ENCODE results near the gene KLHDC8B. TPM values are rescaled to one million over a fixed set of nuclear protein-coding genes. Genes with fewer than 3 reads are reported as not detected.

KLHDC8B gene
- total and polyA plus RNA-seq, 2 experiments from 2014 or later = 72.0 to 86.4 TPM

DNA sequence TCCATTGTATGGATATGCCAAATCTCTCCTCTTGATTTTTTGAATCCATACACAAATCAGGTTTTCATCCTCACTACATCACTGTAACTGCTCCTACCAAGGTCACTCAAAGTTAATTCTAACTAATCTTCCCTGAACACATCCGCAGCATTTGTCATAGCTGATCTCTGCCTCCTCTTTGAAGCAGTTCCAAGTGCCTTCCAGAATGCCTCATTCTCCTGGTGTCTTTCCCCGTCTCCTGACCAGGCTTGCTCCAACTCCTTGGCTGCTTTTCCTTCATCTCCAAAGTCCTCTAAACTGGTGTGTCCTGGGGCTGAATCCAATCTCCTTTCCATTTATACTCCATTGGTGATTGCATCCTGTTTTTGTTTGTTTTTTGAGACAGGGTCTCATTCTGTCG lies 26.8 kb downstream of the KLHDC8B start:
- Histone ChIP-seq H3K9me2 (replicated peaks; ENCODE audit: insufficient read depth) (no peaks in the 10 kb centered on the region), H3K4me3 (no peak overlapping the region), H3K9me3 (ENCODE audit: low read depth) (no peaks in the 10 kb centered on the region), H2AFZ (no peak overlapping the region), H3K4me1 (ENCODE audit: insufficient read depth) (no peaks in the 10 kb centered on the region), H3K27ac (no peak overlapping the region), H3K4me2 (no peak overlapping the region), H3K36me3 (replicated peaks; ENCODE audit: insufficient read depth, low read depth) (no peaks in the 10 kb centered on the region), H3K27me3 (no peaks in the 10 kb centered on the region), H4K20me1 (ENCODE audit: insufficient read depth, poor library complexity, severe bottlenecking) (no peaks in the 10 kb centered on the region), H3K79me2 (no peaks in the 10 kb centered on the region)
- TF ChIP-seq EZH2phosphoT487 (IDR thresholded peaks at IDR 0.05; ENCODE audit: low read depth, severe bottlenecking, unreplicated experiment) (no peak), EZH2 (IDR thresholded peaks at IDR 0.05; ENCODE audit: borderline replicate concordance) (no peak)
- TF ChIP-seq, protein P1, sequence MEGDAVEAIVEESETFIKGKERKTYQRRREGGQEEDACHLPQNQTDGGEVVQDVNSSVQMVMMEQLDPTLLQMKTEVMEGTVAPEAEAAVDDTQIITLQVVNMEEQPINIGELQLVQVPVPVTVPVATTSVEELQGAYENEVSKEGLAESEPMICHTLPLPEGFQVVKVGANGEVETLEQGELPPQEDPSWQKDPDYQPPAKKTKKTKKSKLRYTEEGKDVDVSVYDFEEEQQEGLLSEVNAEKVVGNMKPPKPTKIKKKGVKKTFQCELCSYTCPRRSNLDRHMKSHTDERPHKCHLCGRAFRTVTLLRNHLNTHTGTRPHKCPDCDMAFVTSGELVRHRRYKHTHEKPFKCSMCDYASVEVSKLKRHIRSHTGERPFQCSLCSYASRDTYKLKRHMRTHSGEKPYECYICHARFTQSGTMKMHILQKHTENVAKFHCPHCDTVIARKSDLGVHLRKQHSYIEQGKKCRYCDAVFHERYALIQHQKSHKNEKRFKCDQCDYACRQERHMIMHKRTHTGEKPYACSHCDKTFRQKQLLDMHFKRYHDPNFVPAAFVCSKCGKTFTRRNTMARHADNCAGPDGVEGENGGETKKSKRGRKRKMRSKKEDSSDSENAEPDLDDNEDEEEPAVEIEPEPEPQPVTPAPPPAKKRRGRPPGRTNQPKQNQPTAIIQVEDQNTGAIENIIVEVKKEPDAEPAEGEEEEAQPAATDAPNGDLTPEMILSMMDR (IDR thresholded peaks at IDR 0.05; ENCODE audit: poor library complexity) = no peak
- DNase-seq (ENCODE audit: low spot score) = no peak
- WGBS (ENCODE audit: low lambda C conversion rate, missing lambda C conversion rate) = 91% methylated on average over 3 of the region's 3 CpGs

DNA sequence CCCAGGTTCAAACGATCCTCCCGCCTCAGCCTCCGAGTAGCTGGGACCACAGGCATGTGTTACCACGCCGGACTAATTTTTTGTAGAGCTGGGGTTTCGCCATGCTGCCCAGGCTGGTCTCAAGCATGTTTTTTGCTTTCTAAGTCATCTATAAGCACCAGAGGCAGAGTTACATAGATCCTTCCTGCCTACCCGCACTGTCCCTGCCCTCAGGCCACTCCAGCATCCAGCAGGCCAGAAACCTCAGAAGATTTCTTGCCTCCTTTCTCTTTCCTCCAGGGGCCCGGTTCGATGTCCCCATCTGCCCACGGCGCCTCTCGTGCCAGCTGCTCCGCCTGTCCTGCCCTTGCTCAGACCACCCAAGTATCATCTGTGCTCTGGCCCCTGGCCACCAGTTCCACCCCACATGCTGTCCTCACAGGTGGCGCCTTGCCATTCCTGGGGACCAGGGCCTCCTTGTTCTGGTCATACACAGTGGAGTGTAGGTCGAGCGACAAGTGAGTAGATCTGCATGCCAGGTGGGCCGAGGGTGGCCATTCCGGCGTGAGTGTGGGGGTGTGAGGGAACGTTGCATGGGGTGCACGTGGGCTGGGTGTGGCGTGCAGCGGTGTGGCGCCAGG lies 27.3 kb downstream of the KLHDC8B start:
- Histone ChIP-seq H3K27ac (no peak overlapping the region), H3K9me2 (replicated peaks; ENCODE audit: insufficient read depth) (no peaks in the 10 kb centered on the region), H3K4me2 (no peak overlapping the region), H2AFZ (no peak overlapping the region), H3K79me2 (no peaks in the 10 kb centered on the region), H3K4me1 (ENCODE audit: insufficient read depth) (no peaks in the 10 kb centered on the region), H3K27me3 (no peaks in the 10 kb centered on the region), H3K4me3 (no peak overlapping the region), H4K20me1 (ENCODE audit: insufficient read depth, poor library complexity, severe bottlenecking) (no peaks in the 10 kb centered on the region), H3K9me3 (ENCODE audit: low read depth) (no peaks in the 10 kb centered on the region), H3K36me3 (replicated peaks; ENCODE audit: insufficient read depth, low read depth) (no peaks in the 10 kb centered on the region)
- no peak for DNase-seq (ENCODE audit: low spot score)
- TF ChIP-seq EZH2 (IDR thresholded peaks at IDR 0.05; ENCODE audit: borderline replicate concordance) (no peak), EZH2phosphoT487 (IDR thresholded peaks at IDR 0.05; ENCODE audit: low read depth, severe bottlenecking, unreplicated experiment) (no peak)
- TF ChIP-seq, protein P1 (IDR thresholded peaks at IDR 0.05; ENCODE audit: poor library complexity) = no peak
- 94% methylated on average over 24 of the region's 24 CpGs for WGBS (ENCODE audit: low lambda C conversion rate, missing lambda C conversion rate)

DNA sequence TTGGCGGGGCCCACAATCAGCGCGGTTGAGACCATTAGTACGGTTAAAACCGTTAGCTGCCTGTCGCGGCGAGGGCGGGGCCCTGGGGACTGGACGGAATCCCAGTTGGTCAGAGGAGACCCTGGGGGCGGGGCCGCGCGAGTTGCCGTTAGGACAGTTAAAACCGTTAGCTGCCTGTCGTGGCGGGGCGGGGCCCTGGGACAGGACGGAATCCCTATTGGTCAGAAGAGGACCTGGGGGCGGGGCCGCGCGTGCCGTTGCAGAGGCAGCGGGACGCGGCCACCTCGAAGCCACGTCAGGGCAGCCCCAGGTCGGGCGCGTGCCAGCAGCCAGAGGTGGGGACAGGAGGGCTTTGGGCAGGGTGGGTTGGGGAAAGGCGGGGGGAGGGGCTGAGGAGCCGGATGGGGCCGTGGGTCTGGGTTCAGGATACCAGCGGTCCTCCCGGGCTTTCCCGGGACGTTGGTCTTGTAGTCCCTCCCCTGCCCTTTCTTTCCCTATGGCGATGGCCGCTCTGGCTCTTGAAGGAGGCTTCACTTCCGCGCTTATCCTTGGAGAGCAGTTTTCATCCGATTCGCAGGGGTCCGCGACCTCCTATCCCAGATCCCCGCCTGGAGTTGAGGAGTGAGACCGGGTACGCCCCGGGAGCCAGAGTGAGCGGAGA lies 28.0 kb downstream of the KLHDC8B start:
- TF ChIP-seq EZH2 (IDR thresholded peaks at IDR 0.05; ENCODE audit: borderline replicate concordance) (no peak), EZH2phosphoT487 (IDR thresholded peaks at IDR 0.05; ENCODE audit: low read depth, severe bottlenecking, unreplicated experiment) (no peak)
- TF ChIP-seq, protein P1 (IDR thresholded peaks at IDR 0.05; ENCODE audit: poor library complexity) = no peak
- no peaks in the 10 kb centered on the region for H3K4me1 ChIP-seq (ENCODE audit: insufficient read depth)
- no peaks in the 10 kb centered on the region for H3K79me2 ChIP-seq
- no peaks in the 10 kb centered on the region for H3K36me3 ChIP-seq (replicated peaks; ENCODE audit: insufficient read depth, low read depth)
- no peak for DNase-seq (ENCODE audit: low spot score)
- whole genome bisulfite sequencing (ENCODE audit: low lambda C conversion rate, missing lambda C conversion rate) = 95% methylated on average over 46 of the region's 53 CpGs
- H2AFZ ChIP-seq = no peak overlapping the region
- H4K20me1 ChIP-seq (ENCODE audit: insufficient read depth, poor library complexity, severe bottlenecking) = no peaks in the 10 kb centered on the region
- no peak overlapping the region for H3K4me3 ChIP-seq
- H3K27me3 ChIP-seq = no peaks in the 10 kb centered on the region
- no peak overlapping the region for H3K4me2 ChIP-seq
- H3K9me3 ChIP-seq (ENCODE audit: low read depth) = no peaks in the 10 kb centered on the region
- no peaks in the 10 kb centered on the region for H3K9me2 ChIP-seq (replicated peaks; ENCODE audit: insufficient read depth)
- no peak overlapping the region for H3K27ac ChIP-seq

Data from hepatocyte (in vitro differentiated cells).